Measurements from ENCODE around the gene CYB5B. TPM values are rescaled to one million over a fixed set of nuclear protein-coding genes. Genes with fewer than 3 reads are reported as not detected.

CYB5B gene
- polyA plus RNA-seq, 3 donors = 32.3 to 90.4 (median 84.9) TPM

DNA sequence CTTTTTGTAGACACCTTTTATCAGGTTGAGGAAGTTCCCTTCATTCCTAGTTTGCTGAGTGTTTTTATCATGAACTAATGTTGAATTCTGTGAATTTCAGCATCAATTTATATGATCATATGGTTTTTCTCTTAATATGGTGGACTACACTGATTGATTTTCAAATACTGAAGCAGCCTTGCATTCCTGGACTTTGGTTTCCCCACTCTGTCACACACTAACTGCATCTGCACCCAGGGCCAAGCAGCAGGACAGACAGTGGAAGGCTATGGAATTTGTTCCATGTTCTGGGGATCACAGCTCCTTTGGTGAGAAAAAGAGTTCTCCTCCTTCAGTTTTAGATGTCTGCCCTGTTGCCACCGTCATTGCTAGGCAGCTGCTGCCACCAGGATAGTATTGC is 46.4 kb upstream of the CYB5B start:
- Histone ChIP-seq H3K4me1 (ENCODE audit: control insufficient read depth in 1 of 2, insufficient read depth in 2 of 2, low read length in 2 of 2) (peaks cover 4 to 11% of the 10 kb centered on the region in 2 donors), H3K27ac (ENCODE audit: low read depth in 1 of 2, low read length in 2 of 2) (no peak overlapping the region), H3K4me3 (replicated peaks in 1 of 3; ENCODE audit: low read depth in 2 of 3, low read length in 3 of 3) (no peak overlapping the region), H3K4me2 (replicated peaks; ENCODE audit: extremely low read depth, low read length, poor library complexity, severe bottlenecking) (no peak overlapping the region), H3K9ac (ENCODE audit: insufficient read depth, low read length, poor library complexity, severe bottlenecking) (no peak overlapping the region), H3K36me3 (replicated peaks in 1 of 2; ENCODE audit: control insufficient read depth in 1 of 2, insufficient read depth in 2 of 2, low read length in 2 of 2) (peaks cover 35 to 91% of the 10 kb centered on the region in 2 donors), H4K20me1 (ENCODE audit: insufficient read depth, low read length) (peaks cover 29% of the 10 kb centered on the region), H3K27me3 (ENCODE audit: control insufficient read depth in 2 of 2, insufficient read depth in 2 of 2, low read length in 2 of 2) (no peaks in the 10 kb centered on the region), H3K79me2 (ENCODE audit: insufficient read depth, low read length) (peaks cover 31% of the 10 kb centered on the region), H3K9me3 (replicated peaks in 1 of 2; ENCODE audit: control insufficient read depth in 1 of 2, insufficient read depth in 1 of 2, low read length in 2 of 2) (no peaks in the 10 kb centered on the region), H2AFZ (ENCODE audit: insufficient read depth, low read depth, low read length, poor library complexity, severe bottlenecking) (no peak overlapping the region)
- no peak for DNase-seq
- H3K4me1 Mint-ChIP-seq = peaks cover 9% of the 10 kb centered on the region
- no peaks in the 10 kb centered on the region for H3K27me3 Mint-ChIP-seq (ENCODE audit: low read depth in 3 of 3)
- intact Hi-C loops (cut with micrococcal nuclease) = no loop called here
- TF ChIP-seq CTCF (IDR thresholded peaks at IDR 0.05) = no peak
- peak overlapping the region in 1 of 7 donors; percentile 79 for H3K27ac Mint-ChIP-seq
- H3K4me3 Mint-ChIP-seq = no peak overlapping the region
- no peaks in the 10 kb centered on the region for H3K9me3 Mint-ChIP-seq
- 100% methylated on average over 1 of the region's 1 CpG for WGBS (ENCODE audit: insufficient coverage)
- H3K36me3 Mint-ChIP-seq = peaks cover 52 to 65% of the 10 kb centered on the region in 2 donors

DNA sequence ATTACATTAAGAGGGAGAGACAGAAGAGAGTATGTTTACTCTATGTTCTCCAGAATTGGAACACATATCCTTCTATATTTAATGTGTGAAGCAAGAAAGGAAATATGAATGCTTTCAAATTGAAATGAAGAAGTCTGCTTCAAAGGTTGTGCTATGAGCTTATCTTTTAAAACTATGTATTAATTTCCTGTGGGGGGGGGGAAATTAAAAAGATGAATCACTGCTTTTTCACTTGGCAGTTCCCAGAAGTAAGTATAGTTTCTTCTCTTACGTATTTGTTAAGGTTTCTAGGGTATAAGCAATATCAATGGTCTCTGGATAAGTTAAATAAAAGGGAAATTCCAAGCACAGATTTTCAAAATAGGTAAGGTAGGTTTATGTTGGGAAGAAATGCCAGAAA is 45.7 kb upstream of the CYB5B start:
- no peaks in the 10 kb centered on the region for H3K9me3 ChIP-seq (replicated peaks in 1 of 2; ENCODE audit: control insufficient read depth in 1 of 2, insufficient read depth in 1 of 2, low read length in 2 of 2)
- peaks cover 36% of the 10 kb centered on the region for H3K79me2 ChIP-seq (ENCODE audit: insufficient read depth, low read length)
- H3K9ac ChIP-seq (ENCODE audit: insufficient read depth, low read length, poor library complexity, severe bottlenecking) = no peak overlapping the region
- peaks cover 4 to 12% of the 10 kb centered on the region in 2 donors for H3K4me1 ChIP-seq (ENCODE audit: control insufficient read depth in 1 of 2, insufficient read depth in 2 of 2, low read length in 2 of 2)
- no peaks in the 10 kb centered on the region for H3K9me3 Mint-ChIP-seq
- no CpG with 5 or more reads among the region's 1 CpG for WGBS (ENCODE audit: insufficient coverage)
- peaks cover 35 to 91% of the 10 kb centered on the region in 2 donors for H3K36me3 ChIP-seq (replicated peaks in 1 of 2; ENCODE audit: control insufficient read depth in 1 of 2, insufficient read depth in 2 of 2, low read length in 2 of 2)
- no peak overlapping the region for H3K4me3 ChIP-seq (replicated peaks in 1 of 3; ENCODE audit: low read depth in 2 of 3, low read length in 3 of 3)
- H3K27ac ChIP-seq (ENCODE audit: low read depth in 1 of 2, low read length in 2 of 2) = no peak overlapping the region
- H3K27me3 ChIP-seq (ENCODE audit: control insufficient read depth in 2 of 2, insufficient read depth in 2 of 2, low read length in 2 of 2) = no peaks in the 10 kb centered on the region
- H3K27me3 Mint-ChIP-seq (ENCODE audit: low read depth in 3 of 3) = no peaks in the 10 kb centered on the region
- no peak for DNase-seq
- H3K36me3 Mint-ChIP-seq = peaks cover 50 to 64% of the 10 kb centered on the region in 2 donors
- H2AFZ ChIP-seq (ENCODE audit: insufficient read depth, low read depth, low read length, poor library complexity, severe bottlenecking) = no peak overlapping the region
- H3K27ac Mint-ChIP-seq = no peak overlapping the region
- peaks cover 22% of the 10 kb centered on the region for H4K20me1 ChIP-seq (ENCODE audit: insufficient read depth, low read length)
- no peak for TF ChIP-seq CTCF (IDR thresholded peaks at IDR 0.05)
- intact Hi-C loops (cut with micrococcal nuclease) = no loop called here
- peaks cover 11% of the 10 kb centered on the region for H3K4me1 Mint-ChIP-seq
- H3K4me3 Mint-ChIP-seq = no peak overlapping the region
- H3K4me2 ChIP-seq (replicated peaks; ENCODE audit: extremely low read depth, low read length, poor library complexity, severe bottlenecking) = no peak overlapping the region
